Measurements from ENCODE around the gene FXN. TPM values are rescaled to one million over a fixed set of nuclear protein-coding genes. Genes with fewer than 3 reads are reported as not detected.

The FXN gene
- total RNA-seq = 2.5 and 3.7 TPM in 2 replicates

DNA sequence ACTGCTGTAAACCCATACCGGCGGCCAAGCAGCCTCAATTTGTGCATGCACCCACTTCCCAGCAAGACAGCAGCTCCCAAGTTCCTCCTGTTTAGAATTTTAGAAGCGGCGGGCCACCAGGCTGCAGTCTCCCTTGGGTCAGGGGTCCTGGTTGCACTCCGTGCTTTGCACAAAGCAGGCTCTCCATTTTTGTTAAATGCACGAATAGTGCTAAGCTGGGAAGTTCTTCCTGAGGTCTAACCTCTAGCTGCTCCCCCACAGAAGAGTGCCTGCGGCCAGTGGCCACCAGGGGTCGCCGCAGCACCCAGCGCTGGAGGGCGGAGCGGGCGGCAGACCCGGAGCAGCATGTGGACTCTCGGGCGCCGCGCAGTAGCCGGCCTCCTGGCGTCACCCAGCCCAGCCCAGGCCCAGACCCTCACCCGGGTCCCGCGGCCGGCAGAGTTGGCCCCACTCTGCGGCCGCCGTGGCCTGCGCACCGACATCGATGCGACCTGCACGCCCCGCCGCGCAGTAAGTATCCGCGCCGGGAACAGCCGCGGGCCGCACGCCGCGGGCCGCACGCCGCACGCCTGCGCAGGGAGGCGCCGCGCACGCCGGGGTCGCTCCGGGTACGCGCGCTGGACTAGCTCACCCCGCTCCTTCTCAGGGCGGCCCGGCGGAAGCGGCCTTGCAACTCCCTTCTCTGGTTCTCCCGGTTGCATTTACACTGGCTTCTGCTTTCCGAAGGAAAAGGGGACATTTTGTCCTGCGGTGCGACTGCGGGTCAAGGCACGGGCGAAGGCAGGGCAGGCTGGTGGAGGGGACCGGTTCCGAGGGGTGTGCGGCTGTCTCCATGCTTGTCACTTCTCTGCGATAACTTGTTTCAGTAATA lies at the start of gene FXN:
Gene FXN (plus strand): TSS at position 315 of the 871 bp plus-strand sequence. CDS start 31 bp downstream, at position 346.

DNA sequence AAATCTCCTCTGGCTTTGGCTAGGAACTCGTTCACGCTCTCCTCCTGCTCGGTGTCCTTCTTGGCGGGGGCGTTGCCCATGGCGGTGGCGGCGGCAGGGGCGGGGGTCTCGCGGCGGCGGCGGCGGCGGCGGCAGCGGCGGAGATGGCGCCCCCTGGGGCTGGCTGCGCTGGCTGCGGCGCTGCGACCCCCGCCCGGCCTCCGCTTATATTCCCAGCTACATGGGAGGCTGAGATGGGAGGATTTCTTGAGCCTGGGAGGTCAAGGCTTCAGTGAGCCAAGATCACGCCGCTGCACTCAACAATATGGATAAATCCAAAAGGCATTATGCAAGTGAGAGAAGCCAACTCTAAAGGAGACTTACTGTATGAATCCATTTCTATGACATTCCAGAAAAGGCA lies 21.5 kb upstream of the FXN start, which contains the start of gene PRKACG:
Gene PRKACG (minus strand): TSS at position 101 of the 400 bp plus-strand sequence. CDS start 21 bp downstream, at position 80.

Other genes starting within 250 kb of the FXN start
- gene PRKACG, start 21.6 kb upstream of the FXN start, total RNA-seq = not detected in 2 replicates
- 147 and 187 TPM in 2 replicates for gene TJP2, start 138.5 kb downstream of the FXN start, total RNA-seq

All from endothelial cell of coronary artery (primary cell).